Psoas muscle (tissue), 8 donors: ENCODE data around the gene AFF4. TPM values are rescaled to one million over a fixed set of nuclear protein-coding genes. Genes with fewer than 3 reads are reported as not detected.

ENCODE experiments used
- ATAC-seq, 4 donors: fragments of 200-7000 bp; cut with Tn5 transposase; one replicate each; pipeline ENCODE4 v1.9.1; 2020; ENCODE audit warnings: moderate library complexity in 3 of 4, mild to moderate bottlenecking in 2 of 4
- DNase-seq, 2 donors: peaks; one replicate each; pipeline ENCODE4 v3.0.0-alpha.2; 2020
- H3K27ac ChIP-seq: fragments of 200-600 bp; one replicate; pipeline ENCODE4 v1.8.0; 2022
- H3K27me3 ChIP-seq, 3 donors: fragments of 200-600 bp in 1 of 3; one replicate each; pipeline versions ENCODE4 v1.6.1 to v1.8.0; 2013 to 2022; ENCODE audit warnings: low read length in 2 of 3, mild to moderate bottlenecking in 2 of 3, moderate library complexity in 1 of 3; ENCODE audit not compliant: insufficient read depth in 3 of 3
- H3K36me3 ChIP-seq, 2 donors: fragments of 200-600 bp in 1 of 2; one replicate each; pipeline versions ENCODE4 v1.6.1 to v1.8.0; 2013 to 2022; ENCODE audit warnings: low read depth in 1 of 2, mild to moderate bottlenecking in 1 of 2, moderate library complexity in 1 of 2; ENCODE audit not compliant: insufficient read depth in 1 of 2
- H3K4me1 ChIP-seq: fragments of 200-600 bp; one replicate; pipeline ENCODE4 v1.8.0; 2022
- H3K4me3 ChIP-seq: fragments of 200-600 bp; one replicate; pipeline ENCODE4 v1.8.0; 2022; ENCODE audit warnings: mild to moderate bottlenecking
- H3K9me3 ChIP-seq: fragments of 200-600 bp; one replicate; pipeline ENCODE4 v1.8.0; 2022
- WGBS, 3 donors: extraction: QIAGEN DNeasy Blood & Tissue Kit; methylation state at CpG; one replicate each; pipeline versions ENCODE4 v1.1.6 to v1.1.7; 2013; 5-methylcytosine and 5-hydroxymethylcytosine counted together
- intact Hi-C, 2 donors: fragments of 100-400 bp; cut with DNase I; formaldehyde crosslinking; loops; one replicate each; pipeline versions ENCODE4 v1.11.0 to v1.14.2; 2022
- polyA plus RNA-seq, 3 donors: library from polyadenylated mRNA; stranded (reverse); fragments of 200-250 nt; gene quantifications; one replicate each; pipeline ENCODE4 v1.2.3, GENCODE V29; 2013
- total RNA-seq, 4 donors: library from RNA; stranded (reverse); fragmentation: NEBNext Ultra II Directional in 2 of 4; extraction: Animal tissue kit (Norgen Biotek cat#: 25700) in 2 of 4; gene quantifications; one replicate each; pipeline versions ENCODE4 v1.2.1 to v1.2.4, GENCODE V29; 2021 to 2023
- TF ChIP-seq, protein P1 (sequence below): fragments of 200-600 bp; IDR thresholded peaks from one replicate; pipeline ENCODE4 v1.8.0; 2022; ENCODE audit warnings: antibody characterized with exemption
- donor health status: healthy with polysubstance abuse.
- donor health status: DM: no; HTN: no; CAD: no; lungs with moderate emphysema.
- donor health status: Bipolar disorder and iron deficiency.
- donor health status: healthy.
- donor health status: DM: yes; HTN: yes; CAD: no.
- donor health status: DM: no; HTN: no; CAD: no.
- donor health status: DM: no; HTN: no; CAD: no.
- donor health status: DM: yes; HTN: yes; CAD: no.

AFF4 gene
- total and polyA plus RNA-seq, 7 donors: 9.7 to 68.2 (median 49.6) TPM

DNA sequence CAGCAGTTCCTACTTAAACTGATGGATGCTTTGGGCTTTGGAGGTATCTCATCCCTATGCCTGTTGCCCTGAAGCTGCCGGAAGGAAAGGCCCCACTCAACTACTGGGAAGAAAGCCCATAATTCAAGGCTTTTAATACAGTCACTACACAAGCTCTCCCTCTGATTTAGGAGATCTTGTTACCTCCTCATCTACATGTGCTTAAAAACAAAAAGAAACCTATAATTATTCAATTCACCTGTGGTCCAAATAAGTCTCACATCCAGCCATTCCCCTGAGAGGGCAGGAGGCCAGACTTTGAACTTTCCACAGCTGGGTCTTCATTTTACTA lies 90.7 kb downstream of the AFF4 start:
- intact Hi-C loops: no loop called here
- H3K4me1 ChIP-seq: peaks cover 42% of the 10 kb centered on the region
- H3K27me3 ChIP-seq: no peaks in the 10 kb centered on the region
- no peak for DNase-seq
- no peak overlapping the region for H3K27ac ChIP-seq
- H3K36me3 ChIP-seq: peaks cover 11 to 94% of the 10 kb centered on the region in 2 donors
- no peak overlapping the region for H3K4me3 ChIP-seq
- ATAC-seq: peak in 1 of 4 donors; percentile 3
- TF ChIP-seq, protein P1, sequence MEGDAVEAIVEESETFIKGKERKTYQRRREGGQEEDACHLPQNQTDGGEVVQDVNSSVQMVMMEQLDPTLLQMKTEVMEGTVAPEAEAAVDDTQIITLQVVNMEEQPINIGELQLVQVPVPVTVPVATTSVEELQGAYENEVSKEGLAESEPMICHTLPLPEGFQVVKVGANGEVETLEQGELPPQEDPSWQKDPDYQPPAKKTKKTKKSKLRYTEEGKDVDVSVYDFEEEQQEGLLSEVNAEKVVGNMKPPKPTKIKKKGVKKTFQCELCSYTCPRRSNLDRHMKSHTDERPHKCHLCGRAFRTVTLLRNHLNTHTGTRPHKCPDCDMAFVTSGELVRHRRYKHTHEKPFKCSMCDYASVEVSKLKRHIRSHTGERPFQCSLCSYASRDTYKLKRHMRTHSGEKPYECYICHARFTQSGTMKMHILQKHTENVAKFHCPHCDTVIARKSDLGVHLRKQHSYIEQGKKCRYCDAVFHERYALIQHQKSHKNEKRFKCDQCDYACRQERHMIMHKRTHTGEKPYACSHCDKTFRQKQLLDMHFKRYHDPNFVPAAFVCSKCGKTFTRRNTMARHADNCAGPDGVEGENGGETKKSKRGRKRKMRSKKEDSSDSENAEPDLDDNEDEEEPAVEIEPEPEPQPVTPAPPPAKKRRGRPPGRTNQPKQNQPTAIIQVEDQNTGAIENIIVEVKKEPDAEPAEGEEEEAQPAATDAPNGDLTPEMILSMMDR: no peak
- H3K9me3 ChIP-seq: no peaks in the 10 kb centered on the region
- WGBS, 3 donors: 72 to 92% (median 81%) methylated on average over 1 of the region's 1 CpG

DNA sequence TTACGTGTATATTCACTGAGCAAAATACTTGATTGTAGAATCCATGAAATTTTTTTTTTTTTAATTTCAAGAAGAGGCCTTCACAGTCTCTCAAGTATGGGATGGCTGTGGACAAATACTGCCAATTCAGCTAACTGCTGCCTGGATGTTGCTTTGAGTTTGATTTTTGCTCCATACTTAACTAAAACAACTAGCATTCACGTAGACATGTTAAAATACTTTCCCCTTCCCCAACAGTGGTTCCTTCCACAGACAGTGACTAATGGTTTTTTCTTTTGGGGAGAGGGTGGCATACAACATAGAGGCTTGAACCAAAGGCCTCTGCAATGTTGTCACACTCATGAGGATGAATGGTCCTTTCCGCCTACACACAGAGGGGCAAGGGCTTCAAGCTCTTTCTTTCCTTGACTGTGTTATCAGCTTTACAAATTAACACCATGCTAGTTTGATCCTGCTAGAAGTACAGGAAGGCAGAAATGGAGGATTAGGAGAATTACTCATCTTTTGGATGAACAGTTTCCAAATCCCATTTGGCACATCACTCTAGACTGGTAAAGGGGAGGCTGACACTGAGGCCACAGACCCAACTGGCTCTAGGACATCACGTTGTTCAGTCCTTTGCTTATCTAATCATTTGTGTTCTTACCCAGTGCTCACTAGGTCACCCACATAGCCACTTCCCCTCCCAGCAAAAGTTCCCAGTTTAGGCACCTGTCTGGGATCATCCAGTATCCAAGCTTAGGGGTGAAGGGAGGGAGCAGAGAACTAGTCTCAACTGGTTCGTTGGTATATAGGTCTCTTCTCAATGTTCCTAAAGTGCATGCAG lies 91.8 kb downstream of the AFF4 start:
- peak in 1 of 4 donors; percentile 9 for ATAC-seq
- H3K36me3 ChIP-seq: peaks cover 11 to 91% of the 10 kb centered on the region in 2 donors
- H3K27me3 ChIP-seq: no peaks in the 10 kb centered on the region
- intact Hi-C loops: no loop called here
- peaks cover 46% of the 10 kb centered on the region for H3K4me1 ChIP-seq
- H3K9me3 ChIP-seq: no peaks in the 10 kb centered on the region
- WGBS, 3 donors: 71 to 87% (median 82%) methylated on average over 5 of the region's 5 CpGs
- TF ChIP-seq, protein P1: no peak
- no peak overlapping the region for H3K4me3 ChIP-seq
- no peak for DNase-seq
- peak overlapping the region; percentile 46 for H3K27ac ChIP-seq

DNA sequence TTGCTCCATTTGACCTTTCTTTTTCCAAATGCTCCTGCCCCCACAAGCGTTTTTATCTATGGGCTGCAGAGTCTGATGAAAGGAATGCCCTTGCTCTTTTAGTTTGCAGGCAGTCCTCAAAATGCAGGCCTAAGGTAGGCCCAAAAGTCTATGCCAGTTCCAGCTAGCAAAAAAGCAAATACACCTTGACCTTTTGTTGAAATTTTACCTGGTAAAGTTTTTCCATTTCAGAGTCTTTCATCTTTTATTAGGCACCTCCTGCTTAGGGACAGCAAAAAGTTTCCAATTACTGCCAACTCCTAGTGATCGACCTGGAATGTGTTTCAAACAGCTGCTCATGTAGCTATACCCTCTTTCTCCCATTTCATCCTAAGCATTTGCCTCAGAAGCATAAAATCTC lies 92.6 kb downstream of the AFF4 start:
- DNase-seq (no peak), ATAC-seq (no peak)
- intact Hi-C loops: no loop called here
- Histone ChIP-seq H3K4me3 (no peak overlapping the region), H3K4me1 (peaks cover 38% of the 10 kb centered on the region), H3K36me3 (peaks cover 11 to 83% of the 10 kb centered on the region in 2 donors), H3K27ac (peak overlapping the region; percentile 46), H3K9me3 (no peaks in the 10 kb centered on the region), H3K27me3 (no peaks in the 10 kb centered on the region)
- WGBS, 3 donors: 25 to 48% (median 37%) methylated on average over 2 of the region's 2 CpGs
- TF ChIP-seq, protein P1: no peak

DNA sequence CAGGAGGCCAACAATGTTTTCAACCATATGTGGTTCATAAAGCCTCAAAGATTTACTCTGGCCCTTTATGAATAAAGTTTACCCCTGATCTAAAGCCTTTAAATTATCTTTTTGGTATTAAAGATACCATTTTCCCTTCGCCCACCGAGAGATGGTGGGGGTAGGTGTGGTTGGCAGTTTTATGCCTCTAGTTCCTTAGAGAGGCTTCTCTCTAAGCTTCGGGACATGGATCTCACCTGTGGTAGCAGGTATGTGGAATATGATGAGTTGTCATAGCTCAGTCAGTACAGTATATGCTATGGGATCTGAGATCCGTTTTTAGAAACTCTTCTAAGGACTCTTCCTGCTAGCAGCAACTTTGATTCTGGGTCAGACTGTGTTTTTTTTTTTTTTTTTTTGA lies 94.7 kb downstream of the AFF4 start:
- H3K36me3 ChIP-seq: peaks cover 7 to 63% of the 10 kb centered on the region in 2 donors
- 83 to 85% (median 84%) methylated on average over 4 of the region's 4 CpGs for WGBS, 3 donors
- intact Hi-C loops: loop anchor here in 1 of 2 donors (5.0 to 10.0 kb wide), 2 partner anchors 36 to 494 kb away; partner anchors contain the start of gene SHROOM1
- no peaks in the 10 kb centered on the region for H3K9me3 ChIP-seq
- no peak for ATAC-seq
- DNase-seq: no peak
- H3K4me3 ChIP-seq: no peak overlapping the region
- peak overlapping the region; percentile 37 for H3K27ac ChIP-seq
- TF ChIP-seq, protein P1: no peak
- H3K27me3 ChIP-seq: no peaks in the 10 kb centered on the region
- H3K4me1 ChIP-seq: peaks cover 39% of the 10 kb centered on the region
